Activated CD4-positive, alpha-beta T cell treated with anti-CD3 and anti-CD28 coated beads for 4 hours (primary cell): ENCODE measurements around the gene GLUL.

ENCODE experiments used
- DNase-seq, 2 donors: peaks; one replicate each; pipeline ENCODE4 v3.0.0-alpha.2; 2020

Gene GLUL

GRCh38 chr1:182391362-182392049, at the start of gene GLUL:
TSS of gene GLUL (minus strand) at chr1:182391790. CDS start at chr1:182388737, 3,053 bp downstream.
- DNase-seq: peak; percentile 53 to 71

GRCh38 chr1:182438326-182438725, 46.7 kb upstream of the GLUL start:
- DNase-seq: no peak

- no peak for DNase-seq
Observed at GRCh38 chr1:182433580-182433979, 42.0 kb upstream of the GLUL start.

- no peak for DNase-seq
Observed at GRCh38 chr1:182431278-182431677, 39.7 kb upstream of the GLUL start.

- peak; percentile 2 to 4 for DNase-seq
Observed at GRCh38 chr1:182430263-182431068, 38.9 kb upstream of the GLUL start.

GRCh38 chr1:182428043-182428442, 36.5 kb upstream of the GLUL start:
- DNase-seq: no peak

- DNase-seq: no peak
Observed at GRCh38 chr1:182426442-182427430, 35.1 kb upstream of the GLUL start.

GRCh38 chr1:182415789-182416188, 24.2 kb upstream of the GLUL start:
- no peak for DNase-seq

- no peak for DNase-seq
Observed at GRCh38 chr1:182413969-182414368, 22.4 kb upstream of the GLUL start.

- no peak for DNase-seq
Observed at GRCh38 chr1:182413486-182413885, 21.9 kb upstream of the GLUL start.

- no peak for DNase-seq
Observed at GRCh38 chr1:182410620-182411273, 19.2 kb upstream of the GLUL start.

GRCh38 chr1:182410138-182410537, 18.5 kb upstream of the GLUL start:
- no peak for DNase-seq

GRCh38 chr1:182408435-182409075, 17.0 kb upstream of the GLUL start:
- DNase-seq: no peak

- DNase-seq: no peak
Observed at GRCh38 chr1:182407724-182408123, 16.1 kb upstream of the GLUL start.

- no peak for DNase-seq
Observed at GRCh38 chr1:182406012-182406411, 14.4 kb upstream of the GLUL start.

GRCh38 chr1:182405578-182405977, 14.0 kb upstream of the GLUL start:
- no peak for DNase-seq

- no peak for DNase-seq
Observed at GRCh38 chr1:182404781-182405180, 13.2 kb upstream of the GLUL start.

GRCh38 chr1:182400567-182400966, 9.0 kb upstream of the GLUL start, which contains the start of gene TEDDM1:
TSS of gene TEDDM1 (minus strand) at chr1:182400667. CDS start at chr1:182400485, 182 bp downstream.
- no peak for DNase-seq

GRCh38 chr1:182397653-182398393, 6.2 kb upstream of the GLUL start:
- DNase-seq: no peak

- DNase-seq: no peak
Observed at GRCh38 chr1:182395906-182396305, 4.3 kb upstream of the GLUL start.
